Fibroblast of skin of right quadriceps (primary cell): Measurements from ENCODE around the gene ZFP64.
A peak's percentile ranks its signal among the peaks of the same experiment; 100 is the strongest.
"Not testable (repeated sequence)": the region's sequence is repeated elsewhere in the genome, so short reads cannot be mapped to it uniquely, and the experiment has no call there.

Experiments
- DNase-seq: peaks from one replicate; pipeline ENCODE4 v3.0.0-alpha.2; 2013

The ZFP64 gene

DNA sequence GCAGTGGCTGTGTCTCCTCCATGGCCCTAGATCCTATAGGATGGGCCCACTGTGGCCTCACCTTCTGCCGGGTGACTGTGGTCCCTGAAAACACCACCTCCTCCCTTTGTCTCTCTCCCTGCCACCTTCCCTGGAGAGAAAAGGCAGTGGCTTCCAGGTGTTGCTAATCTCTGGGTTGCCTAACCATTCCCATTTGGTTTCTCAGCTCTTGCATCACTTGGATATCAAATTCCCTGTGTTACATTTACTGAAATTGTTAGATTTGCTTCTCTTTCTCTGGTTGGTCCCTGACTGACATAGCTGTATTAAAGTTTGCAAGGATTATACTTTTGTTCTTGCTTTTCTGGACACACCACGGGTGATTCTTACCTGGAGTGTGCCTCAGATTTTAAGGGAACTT lies 9.3 kb upstream of the ZFP64 start:
- DNase-seq = no peak

- no peak for DNase-seq
These were observed 5.3 kb upstream of the ZFP64 start for GRCh38 chr20:52196845-52197244.

DNA sequence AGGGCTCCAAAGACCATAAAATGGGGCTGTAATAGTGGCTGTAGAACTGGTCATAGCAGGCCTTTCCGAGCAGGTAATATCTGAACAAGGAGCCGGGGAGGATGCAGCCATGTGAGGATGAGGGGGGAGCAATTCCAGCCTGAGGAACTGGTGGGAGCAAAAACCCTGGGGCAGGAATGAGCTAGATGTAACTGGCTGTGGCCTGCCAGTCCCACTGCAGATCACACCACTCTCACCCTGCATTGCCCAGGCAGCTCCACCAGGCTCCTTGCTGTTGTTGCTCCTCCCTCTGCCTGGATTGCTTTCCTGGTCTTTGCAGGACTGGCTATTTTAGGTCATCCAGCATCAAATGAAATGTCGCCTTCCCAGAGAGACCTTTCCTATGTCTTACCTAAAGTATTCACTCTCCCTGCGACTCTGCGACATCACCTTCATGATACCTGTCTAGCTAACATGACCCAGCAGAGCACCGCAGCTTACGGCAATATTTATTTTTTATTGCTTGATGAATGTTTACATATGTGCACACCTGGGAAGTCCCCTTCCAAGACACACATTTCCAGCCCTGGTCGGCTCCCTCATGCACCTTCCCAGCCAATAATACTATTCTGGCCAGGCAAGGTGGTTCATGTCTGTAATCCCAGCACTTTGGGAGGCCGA lies 2.4 kb upstream of the ZFP64 start:
- no peak for DNase-seq

DNA sequence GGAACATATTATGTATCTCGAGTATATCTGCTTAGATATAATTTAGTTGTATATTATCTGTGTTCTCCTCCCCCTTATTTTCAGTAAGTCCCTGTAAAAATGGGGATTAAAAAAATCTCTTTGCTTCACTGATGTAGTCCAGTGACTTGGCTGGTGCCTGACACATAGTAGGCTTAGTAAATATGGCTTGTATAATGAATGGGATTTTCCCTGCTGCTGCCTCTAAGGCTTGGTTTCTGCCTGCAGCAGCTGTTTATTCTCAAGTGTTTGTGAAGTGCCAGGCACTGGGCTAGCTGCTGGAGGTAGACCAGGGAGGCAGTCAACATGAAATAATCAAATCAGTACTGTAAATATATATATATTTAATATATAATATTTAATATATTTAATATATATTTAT lies 1.6 kb upstream of the ZFP64 start:
- no peak for DNase-seq

DNA sequence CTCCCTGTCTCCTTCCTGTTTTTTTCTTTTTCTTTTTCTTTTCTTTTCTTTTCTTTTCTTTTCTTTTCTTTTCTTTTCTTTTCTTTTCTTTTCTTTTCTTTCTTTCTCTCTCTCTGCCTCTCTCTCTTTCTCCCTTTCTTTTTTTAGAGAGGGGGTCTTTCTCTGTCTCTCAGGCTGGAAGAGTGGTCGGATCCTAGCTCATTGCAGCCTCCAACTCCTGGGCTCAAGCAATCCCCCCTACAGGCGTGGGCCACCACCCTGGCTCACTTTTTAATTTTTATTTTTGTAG lies 1.1 kb upstream of the ZFP64 start:
- not testable (repeated sequence) for DNase-seq

DNA sequence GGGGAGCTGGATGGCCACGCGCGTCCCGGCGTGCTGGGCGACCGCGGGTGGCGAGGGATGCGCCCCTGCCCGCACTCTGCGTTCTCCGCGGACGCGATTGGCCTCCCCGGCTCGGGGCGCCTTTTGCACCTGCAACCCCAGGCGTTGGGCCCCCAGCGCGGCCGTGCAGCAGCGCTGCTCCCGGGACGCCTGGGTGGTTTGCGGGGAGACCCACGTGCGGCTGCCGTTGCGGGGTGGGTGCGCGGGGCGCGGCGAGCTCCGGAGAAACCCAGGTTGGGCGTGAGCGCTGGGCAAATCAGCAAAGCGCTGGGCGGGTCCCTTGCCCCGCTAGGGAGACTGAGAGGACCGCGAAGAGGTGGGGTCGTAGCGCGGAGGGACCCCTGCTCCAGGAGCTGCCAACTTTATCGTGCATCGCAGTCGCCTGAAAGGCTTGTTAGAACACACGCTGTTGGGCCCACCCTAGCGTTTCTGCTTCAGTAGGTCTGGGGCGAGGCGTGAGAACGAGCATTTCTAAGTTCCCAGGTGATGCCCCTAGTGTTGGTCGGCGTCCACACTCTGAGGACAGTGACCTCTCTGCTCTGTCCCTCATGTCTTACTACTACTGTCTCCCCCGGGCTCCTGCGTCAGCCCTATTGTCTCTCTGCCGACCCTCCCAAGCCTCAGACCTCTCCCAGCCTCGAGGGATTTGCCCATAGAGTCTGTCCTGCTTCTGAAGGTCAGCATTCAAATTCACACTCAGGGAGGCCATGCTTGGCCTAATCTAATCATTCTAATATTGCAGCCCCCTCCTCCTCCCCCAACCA lies 538 bp upstream of the ZFP64 start:
- peak; percentile 9 for DNase-seq

DNA sequence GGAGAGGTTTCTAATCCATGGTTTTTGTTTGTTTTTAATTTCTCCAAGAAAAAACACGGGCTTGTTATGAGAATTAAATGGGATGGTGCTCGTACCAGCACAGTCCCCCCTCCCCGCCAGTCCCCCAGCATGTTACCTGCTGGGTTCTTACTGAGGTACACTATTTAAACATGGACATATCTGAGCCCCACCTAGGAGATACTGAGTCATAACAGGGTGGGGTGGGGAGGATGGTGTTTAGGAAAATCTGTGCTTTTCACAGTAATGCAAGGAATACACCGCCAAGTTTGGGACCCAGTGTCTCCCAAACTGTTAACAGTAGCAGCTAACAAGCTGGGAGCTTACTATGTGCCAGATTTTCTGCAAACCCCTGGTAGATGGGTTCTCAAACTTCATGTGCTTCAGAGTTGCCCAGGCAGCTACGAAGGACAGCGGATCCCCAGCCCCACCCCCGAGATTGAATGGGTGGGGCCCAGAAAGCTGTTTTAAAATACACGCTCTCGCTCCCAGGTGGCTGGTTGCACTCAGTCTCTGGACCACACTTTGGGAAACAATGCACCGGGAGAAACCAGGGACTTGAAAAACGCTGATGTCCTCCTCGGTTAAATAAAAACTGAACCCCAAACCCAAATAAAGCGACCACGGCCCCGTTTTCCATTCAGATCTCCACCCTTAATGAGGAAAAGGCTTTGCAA lies 995 bp downstream of the ZFP64 start:
- peak; percentile 33 for DNase-seq

- DNase-seq = no peak
These were observed 9.8 kb downstream of the ZFP64 start for GRCh38 chr20:52181766-52182165.

GRCh38 chr20:52180180-52180840 lies 11.3 kb downstream of the ZFP64 start:
- DNase-seq = no peak

DNA sequence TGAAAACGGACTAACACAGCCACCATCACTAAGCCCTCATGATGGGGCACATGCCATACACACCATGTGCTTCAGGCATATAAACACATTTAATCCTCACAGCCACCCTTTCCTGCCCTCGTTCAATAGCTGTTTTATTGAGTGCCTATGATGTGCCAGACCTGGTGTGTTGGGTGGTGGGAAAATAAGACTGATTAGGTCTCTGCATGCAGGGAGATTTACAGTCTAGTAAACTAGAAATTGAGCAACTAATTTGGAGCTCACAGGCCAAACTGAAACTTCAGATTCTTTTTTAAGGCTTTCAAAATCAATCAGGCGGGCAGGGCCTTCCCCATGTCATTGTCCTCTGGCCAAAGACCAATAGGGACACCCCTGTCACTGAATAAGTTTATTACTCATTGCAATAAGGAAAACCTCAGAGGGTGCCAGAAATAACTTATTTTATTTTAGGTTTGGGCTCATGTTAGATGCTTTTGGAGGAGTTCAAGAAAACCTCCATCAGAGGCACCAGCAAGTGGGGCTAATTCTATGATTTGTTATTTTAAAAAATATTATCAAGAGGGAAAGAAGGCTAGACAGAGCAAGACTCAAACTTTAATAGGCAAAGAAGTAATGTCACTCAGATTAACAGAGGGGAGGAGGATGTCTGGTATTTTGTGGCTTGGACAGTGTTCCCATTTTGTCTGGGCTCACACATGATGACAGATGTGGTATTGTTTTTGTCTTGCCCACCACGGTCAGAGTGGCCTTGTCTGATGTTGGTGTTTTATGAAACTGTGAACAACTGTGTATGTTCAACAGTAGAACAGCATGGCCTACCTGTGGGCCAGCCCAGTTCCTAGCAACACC lies 12.0 kb downstream of the ZFP64 start:
- DNase-seq = no peak

DNA sequence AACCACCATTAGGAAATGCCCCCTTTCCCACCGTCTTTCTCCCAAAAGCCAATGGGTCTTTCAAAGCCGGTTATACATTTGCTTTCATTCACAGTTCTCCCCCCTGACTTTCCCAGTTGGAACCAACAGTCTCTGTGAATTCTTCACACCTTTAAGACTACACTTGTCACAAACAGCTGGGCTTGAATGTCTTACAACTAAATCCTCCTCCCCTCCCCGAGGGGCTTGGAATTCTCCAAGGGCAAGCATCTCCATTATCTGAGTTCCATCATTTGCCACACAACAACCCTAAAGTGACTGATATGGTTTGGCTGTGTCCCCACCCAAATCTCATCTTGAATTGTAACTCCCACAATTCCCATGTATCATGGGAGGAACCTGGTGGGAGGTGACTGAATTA lies 12.9 kb downstream of the ZFP64 start:
- no peak for DNase-seq

GRCh38 chr20:52175840-52176239 lies 15.7 kb downstream of the ZFP64 start:
- DNase-seq = no peak

GRCh38 chr20:52172392-52173047 lies 19.1 kb downstream of the ZFP64 start:
- DNase-seq = no peak

- no peak for DNase-seq
These were observed 20.6 kb downstream of the ZFP64 start for GRCh38 chr20:52171025-52171424.

- DNase-seq = no peak
These were observed 23.5 kb downstream of the ZFP64 start for GRCh38 chr20:52168116-52168515.

DNA sequence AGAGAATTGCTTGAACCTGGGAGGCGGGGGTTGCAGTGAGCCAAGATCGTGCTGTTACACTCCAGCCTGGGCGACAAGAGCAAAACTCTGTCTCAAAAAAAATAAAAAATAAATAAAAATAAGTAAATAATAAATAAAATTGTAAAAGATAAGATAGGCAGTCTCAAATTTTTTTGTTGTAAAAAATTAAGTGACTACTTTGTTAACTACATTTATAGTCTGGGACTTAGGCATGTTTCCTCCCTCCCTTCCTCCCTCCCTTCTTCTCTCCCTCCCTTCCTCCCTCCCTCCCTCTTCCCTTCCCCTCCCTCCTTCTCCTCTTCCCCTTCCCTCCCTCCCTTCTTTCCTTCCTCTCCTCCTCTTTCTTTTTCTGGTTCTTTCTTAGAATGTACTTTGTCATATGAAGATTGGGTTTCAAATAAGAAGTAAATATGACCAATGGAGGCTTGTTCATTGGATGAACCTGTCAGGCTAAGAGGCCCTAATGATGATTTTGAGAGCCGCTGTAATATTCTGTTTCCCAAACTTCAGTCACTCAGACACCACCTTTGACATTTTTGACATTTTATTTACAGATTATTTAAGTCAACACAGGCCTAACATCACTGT lies 24.2 kb downstream of the ZFP64 start:
- DNase-seq = no peak

GRCh38 chr20:52166150-52166549 lies 25.4 kb downstream of the ZFP64 start:
- DNase-seq = no peak

DNA sequence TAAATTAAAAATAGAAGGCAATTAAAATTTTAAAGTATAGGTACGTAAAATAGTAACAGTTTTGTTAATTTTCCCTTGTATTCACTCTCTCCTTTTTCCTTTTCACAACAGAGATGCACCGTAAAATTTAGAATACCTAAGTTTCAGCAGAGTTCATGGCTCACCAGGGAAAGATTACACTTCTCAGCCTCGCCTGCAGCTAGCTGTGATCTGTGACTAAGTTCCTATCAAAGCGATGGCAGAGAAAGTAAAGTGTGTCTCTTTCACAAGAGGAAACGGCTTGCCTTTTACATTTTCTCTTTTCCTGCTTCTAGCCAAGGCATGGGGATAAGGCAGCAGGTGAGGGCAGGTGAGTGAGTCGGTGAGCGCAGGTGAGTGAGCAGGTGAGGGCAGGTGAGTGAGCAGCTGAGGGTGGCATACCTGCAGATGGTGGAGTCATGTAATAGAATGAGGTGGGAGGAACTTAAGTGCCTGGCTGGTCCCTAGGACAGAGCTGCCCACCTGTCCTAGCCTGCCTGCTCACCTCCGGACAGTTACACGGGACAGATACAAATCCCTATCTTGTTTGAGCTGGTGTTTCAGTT lies 30.9 kb downstream of the ZFP64 start:
- no peak for DNase-seq

- DNase-seq = no peak
These were observed 31.5 kb downstream of the ZFP64 start for GRCh38 chr20:52160049-52160570.

- DNase-seq = no peak
These were observed 37.0 kb downstream of the ZFP64 start for GRCh38 chr20:52154575-52154974.

GRCh38 chr20:52153896-52154295 lies 37.7 kb downstream of the ZFP64 start:
- DNase-seq = no peak
